ENCODE data around the gene PRR29. TPM values are rescaled to one million over a fixed set of nuclear protein-coding genes. Genes with fewer than 3 reads are reported as not detected.

The PRR29 gene
- total RNA-seq, 1 donor from 2014 or later, result 0.17 TPM

- H3K4me3 ChIP-seq (ENCODE audit: low read depth, low read length), result no peak overlapping the region
- TF ChIP-seq CTCF (conservative IDR thresholded peaks at IDR 0.05; ENCODE audit: low read depth, low read length), result no peak
These were observed 40.4 kb downstream of the PRR29 start for GRCh38 chr17:64038331-64039105.

GRCh38 chr17:64039106-64039400, 40.9 kb downstream of the PRR29 start:
- no peak for DNase-seq (ENCODE audit: low read depth)
- TF ChIP-seq CTCF (conservative IDR thresholded peaks at IDR 0.05; ENCODE audit: low read depth, low read length), result no peak
- H3K4me3 ChIP-seq (ENCODE audit: low read depth, low read length), result no peak overlapping the region

More at GRCh38 chr17:64038331-64039105, 40.4 kb downstream of the PRR29 start:
- DNase-seq (ENCODE audit: low read depth), result no peak

- H3K4me3 ChIP-seq (ENCODE audit: low read depth, low read length), result no peak overlapping the region
- DNase-seq (ENCODE audit: low read depth), result no peak
- TF ChIP-seq CTCF (conservative IDR thresholded peaks at IDR 0.05; ENCODE audit: low read depth, low read length), result no peak
These were observed 42.1 kb downstream of the PRR29 start for GRCh38 chr17:64040206-64040605.

GRCh38 chr17:64041912-64042311, 43.8 kb downstream of the PRR29 start:
- no peak for DNase-seq (ENCODE audit: low read depth)
- TF ChIP-seq CTCF (conservative IDR thresholded peaks at IDR 0.05; ENCODE audit: low read depth, low read length), result no peak
- H3K4me3 ChIP-seq (ENCODE audit: low read depth, low read length), result no peak overlapping the region

- no peak overlapping the region for H3K4me3 ChIP-seq (ENCODE audit: low read depth, low read length)
- no peak for TF ChIP-seq CTCF (conservative IDR thresholded peaks at IDR 0.05; ENCODE audit: low read depth, low read length)
These were observed 44.7 kb downstream of the PRR29 start for GRCh38 chr17:64042700-64043485.

GRCh38 chr17:64045176-64045575, 47.0 kb downstream of the PRR29 start:
- H3K4me3 ChIP-seq (ENCODE audit: low read depth, low read length), result no peak overlapping the region
- DNase-seq (ENCODE audit: low read depth), result no peak
- TF ChIP-seq CTCF (conservative IDR thresholded peaks at IDR 0.05; ENCODE audit: low read depth, low read length), result no peak

More at GRCh38 chr17:64042700-64043485, 44.7 kb downstream of the PRR29 start:
- no peak for DNase-seq (ENCODE audit: low read depth)

All from epithelial cell of proximal tubule (primary cell).